GM12878 (cell line): ENCODE measurements around the gene PROCA1. TPM values are rescaled to one million over a fixed set of nuclear protein-coding genes. Genes with fewer than 3 reads are reported as not detected.

Source experiments
- CBX3 ChIP-seq: fragments of 200-600 bp; sonication (generic); IDR thresholded peaks from 2 replicates; pipeline ENCODE4 v1.6.1; 2016; ENCODE audit warnings: low read depth, borderline replicate concordance
- CREB1 ChIP-seq: IDR thresholded peaks from 2 replicates; pipeline ENCODE4 v1.6.1; 2012; ENCODE audit warnings: low read depth, mild to moderate bottlenecking, inconsistent platforms
- ELK1 ChIP-seq: IDR thresholded peaks from 2 replicates; pipeline ENCODE4 v1.6.1; 2012; ENCODE audit warnings: low read depth, low read length, improper control_type of control experiment
- FOXM1 ChIP-seq: IDR thresholded peaks from 2 replicates; pipeline ENCODE4 v1.6.1; 2012; ENCODE audit warnings: low read depth, mild to moderate bottlenecking, inconsistent platforms, low read length, moderate library complexity
- PML ChIP-seq: IDR thresholded peaks from 2 replicates; pipeline ENCODE4 v1.6.1; 2012; ENCODE audit warnings: low read length, inconsistent platforms
- SRF ChIP-seq, 2 experiments: IDR thresholded peaks; 2 replicates each; pipeline ENCODE4 v1.6.1; 2011; ENCODE audit warnings: low read depth in 2 of 2, low read length in 2 of 2, mild to moderate bottlenecking in 1 of 2, moderate library complexity in 1 of 2
- TBL1XR1 ChIP-seq: IDR thresholded peaks from 2 replicates; pipeline ENCODE4 v1.6.1; 2012; ENCODE audit warnings: low read depth, low read length, improper control_type of control experiment
- WRNIP1 ChIP-seq: IDR thresholded peaks from 2 replicates; pipeline ENCODE4 v1.6.1; 2011; ENCODE audit warnings: low read depth, low read length, improper control_type of control experiment, borderline replicate concordance
- ZNF207 ChIP-seq: fragments of 450-650 bp; IDR thresholded peaks from 2 replicates; pipeline ENCODE4 v1.6.1; 2014; ENCODE audit warnings: antibody characterized with exemption, mild to moderate bottlenecking, borderline replicate concordance
- polyA plus RNA-seq, 11 experiments: library from polyadenylated mRNA; depleted of rRNA in 4 of 11; unstranded in 6 of 11; stranded (reverse) in 5 of 11; fragments of >200 nt; fragmentation: Nextera tagmentation in 4 of 11; fragmentation: Illumina TruSeq in 1 of 11; extraction: Ambion mirVana in 4 of 11; extraction: Trizol in 1 of 11; gene quantifications; 1 replicate in 1 of 11; 2 replicates in 10 of 11; pipeline versions ENCODE4 v1.2.1 to v1.2.3, GENCODE V29; 2011 to 2016; ENCODE audit warnings: inconsistent platforms in 2 of 11, missing spikeins in 2 of 11, low read depth in 1 of 11
- total RNA-seq, 4 experiments: library from RNA; depleted of rRNA in 3 of 4; stranded (reverse); fragments of >200 nt in 3 of 4; fragmentation: Illumina TruSeq in 1 of 4; extraction: Trizol in 1 of 4; gene quantifications; 2 replicates each; pipeline versions ENCODE4 v1.2.1 to v1.2.3, GENCODE V29; 2013 to 2021
- TF ChIP-seq, protein P1 (sequence below): IDR thresholded peaks from 2 replicates; pipeline ENCODE4 v1.6.1; 2012; ENCODE audit warnings: low read length, inconsistent platforms
- TF ChIP-seq, protein P2 (sequence below): fragments of 450-650 bp; formaldehyde crosslinking; IDR thresholded peaks from 2 replicates; pipeline ENCODE4 v1.5.0; 2022; ENCODE audit warnings: mild to moderate bottlenecking, missing genetic modification characterization
- TF ChIP-seq, protein P3 (sequence below): IDR thresholded peaks from 2 replicates; pipeline ENCODE4 v1.6.1; 2012; ENCODE audit warnings: improper control_type of control experiment, low read depth, low read length; ENCODE audit not compliant: insufficient replicate concordance
- TF ChIP-seq, protein P4 (sequence below): IDR thresholded peaks from 2 replicates; pipeline ENCODE4 v1.6.1; 2011; ENCODE audit warnings: borderline replicate concordance, low read depth, mild to moderate bottlenecking, moderate library complexity, mixed read lengths, low read length; ENCODE audit not compliant: insufficient read depth; ENCODE audit errors: extremely low read length
- TF ChIP-seq, protein P5 (sequence below): IDR thresholded peaks from 2 replicates; pipeline ENCODE4 v1.6.1; 2011; ENCODE audit warnings: mild to moderate bottlenecking, low read depth, low read length, moderate library complexity; ENCODE audit not compliant: insufficient replicate concordance

PROCA1 gene
- total and polyA plus RNA-seq, 10 of the 15 experiments (the other 5 are each of a cell fraction or from before 2014, with no cell fraction given), result 0.35 to 4.8 (median 1.4) TPM

DNA sequence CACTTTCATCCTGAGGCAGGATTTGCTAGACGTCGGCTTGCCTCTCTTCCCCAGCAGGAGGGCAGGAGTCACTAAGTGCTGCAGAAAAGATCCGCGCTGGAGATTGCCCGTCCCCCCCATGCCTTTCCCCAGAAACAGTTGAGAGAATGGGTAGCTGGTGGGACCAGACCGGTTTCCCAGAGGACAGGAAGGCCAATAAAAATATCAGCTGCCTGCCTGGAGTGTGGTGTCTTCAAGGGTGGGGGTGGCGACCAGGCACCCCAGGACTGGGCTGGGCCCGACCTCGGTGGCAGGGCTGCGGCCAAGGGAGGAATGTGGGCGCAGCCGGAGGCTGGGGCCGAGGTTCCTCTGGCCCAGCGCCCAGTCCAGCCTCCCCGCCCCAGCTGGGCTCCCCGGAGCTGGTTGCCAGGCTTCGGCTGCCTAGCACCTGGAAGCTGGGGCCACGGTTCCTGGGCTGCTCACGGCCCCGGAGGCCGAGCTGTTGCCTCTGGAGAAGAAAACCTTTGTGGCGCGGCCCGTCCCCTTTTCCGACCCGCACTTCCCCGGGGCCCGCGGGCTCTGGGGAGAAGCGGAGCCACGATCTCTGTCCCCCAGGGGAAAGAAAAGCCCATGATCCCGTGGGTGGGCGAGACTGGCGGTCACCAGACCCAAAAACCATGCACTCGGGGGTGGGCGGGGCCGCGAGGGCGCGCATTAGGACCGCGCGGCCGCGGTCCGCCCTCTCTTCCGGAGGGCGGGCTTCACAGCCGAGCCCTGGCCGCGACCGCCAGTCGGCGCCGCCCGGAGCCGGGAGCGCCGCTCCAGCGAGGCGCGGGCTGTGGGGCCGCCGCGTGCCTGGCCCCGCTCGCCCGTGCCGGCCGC lies 31.8 kb upstream of the PROCA1 start, which contains the start of gene TRAF4 (continued):
- TF ChIP-seq, protein P1, sequence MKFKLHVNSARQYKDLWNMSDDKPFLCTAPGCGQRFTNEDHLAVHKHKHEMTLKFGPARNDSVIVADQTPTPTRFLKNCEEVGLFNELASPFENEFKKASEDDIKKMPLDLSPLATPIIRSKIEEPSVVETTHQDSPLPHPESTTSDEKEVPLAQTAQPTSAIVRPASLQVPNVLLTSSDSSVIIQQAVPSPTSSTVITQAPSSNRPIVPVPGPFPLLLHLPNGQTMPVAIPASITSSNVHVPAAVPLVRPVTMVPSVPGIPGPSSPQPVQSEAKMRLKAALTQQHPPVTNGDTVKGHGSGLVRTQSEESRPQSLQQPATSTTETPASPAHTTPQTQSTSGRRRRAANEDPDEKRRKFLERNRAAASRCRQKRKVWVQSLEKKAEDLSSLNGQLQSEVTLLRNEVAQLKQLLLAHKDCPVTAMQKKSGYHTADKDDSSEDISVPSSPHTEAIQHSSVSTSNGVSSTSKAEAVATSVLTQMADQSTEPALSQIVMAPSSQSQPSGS, result no peak
- TF ChIP-seq CBX3 (no peak), ELK1 (peak; percentile 69; the same call in 1 of the 2 replicates), FOXM1 (no peak), TBL1XR1 (peak; percentile 46; the same call in 1 of the 2 replicates), CREB1 (no peak), PML (no peak), SRF (IDR thresholded peaks at IDR 0.05; ENCODE audit: low read depth in 2 of 2, low read length in 2 of 2) (no peak), WRNIP1 (no peak), ZNF207 (0 out of 2 replicates have a peak, but pooled peaks have one; percentile 13)
- TF ChIP-seq, protein P2, sequence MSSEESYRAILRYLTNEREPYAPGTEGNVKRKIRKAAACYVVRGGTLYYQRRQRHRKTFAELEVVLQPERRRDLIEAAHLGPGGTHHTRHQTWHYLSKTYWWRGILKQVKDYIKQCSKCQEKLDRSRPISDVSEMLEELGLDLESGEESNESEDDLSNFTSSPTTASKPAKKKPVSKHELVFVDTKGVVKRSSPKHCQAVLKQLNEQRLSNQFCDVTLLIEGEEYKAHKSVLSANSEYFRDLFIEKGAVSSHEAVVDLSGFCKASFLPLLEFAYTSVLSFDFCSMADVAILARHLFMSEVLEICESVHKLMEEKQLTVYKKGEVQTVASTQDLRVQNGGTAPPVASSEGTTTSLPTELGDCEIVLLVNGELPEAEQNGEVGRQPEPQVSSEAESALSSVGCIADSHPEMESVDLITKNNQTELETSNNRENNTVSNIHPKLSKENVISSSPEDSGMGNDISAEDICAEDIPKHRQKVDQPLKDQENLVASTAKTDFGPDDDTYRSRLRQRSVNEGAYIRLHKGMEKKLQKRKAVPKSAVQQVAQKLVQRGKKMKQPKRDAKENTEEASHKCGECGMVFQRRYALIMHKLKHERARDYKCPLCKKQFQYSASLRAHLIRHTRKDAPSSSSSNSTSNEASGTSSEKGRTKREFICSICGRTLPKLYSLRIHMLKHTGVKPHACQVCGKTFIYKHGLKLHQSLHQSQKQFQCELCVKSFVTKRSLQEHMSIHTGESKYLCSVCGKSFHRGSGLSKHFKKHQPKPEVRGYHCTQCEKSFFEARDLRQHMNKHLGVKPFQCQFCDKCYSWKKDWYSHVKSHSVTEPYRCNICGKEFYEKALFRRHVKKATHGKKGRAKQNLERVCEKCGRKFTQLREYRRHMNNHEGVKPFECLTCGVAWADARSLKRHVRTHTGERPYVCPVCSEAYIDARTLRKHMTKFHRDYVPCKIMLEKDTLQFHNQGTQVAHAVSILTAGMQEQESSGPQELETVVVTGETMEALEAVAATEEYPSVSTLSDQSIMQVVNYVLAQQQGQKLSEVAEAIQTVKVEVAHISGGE (CRISPR knock-in tag), result no peak
- TF ChIP-seq, protein P3, sequence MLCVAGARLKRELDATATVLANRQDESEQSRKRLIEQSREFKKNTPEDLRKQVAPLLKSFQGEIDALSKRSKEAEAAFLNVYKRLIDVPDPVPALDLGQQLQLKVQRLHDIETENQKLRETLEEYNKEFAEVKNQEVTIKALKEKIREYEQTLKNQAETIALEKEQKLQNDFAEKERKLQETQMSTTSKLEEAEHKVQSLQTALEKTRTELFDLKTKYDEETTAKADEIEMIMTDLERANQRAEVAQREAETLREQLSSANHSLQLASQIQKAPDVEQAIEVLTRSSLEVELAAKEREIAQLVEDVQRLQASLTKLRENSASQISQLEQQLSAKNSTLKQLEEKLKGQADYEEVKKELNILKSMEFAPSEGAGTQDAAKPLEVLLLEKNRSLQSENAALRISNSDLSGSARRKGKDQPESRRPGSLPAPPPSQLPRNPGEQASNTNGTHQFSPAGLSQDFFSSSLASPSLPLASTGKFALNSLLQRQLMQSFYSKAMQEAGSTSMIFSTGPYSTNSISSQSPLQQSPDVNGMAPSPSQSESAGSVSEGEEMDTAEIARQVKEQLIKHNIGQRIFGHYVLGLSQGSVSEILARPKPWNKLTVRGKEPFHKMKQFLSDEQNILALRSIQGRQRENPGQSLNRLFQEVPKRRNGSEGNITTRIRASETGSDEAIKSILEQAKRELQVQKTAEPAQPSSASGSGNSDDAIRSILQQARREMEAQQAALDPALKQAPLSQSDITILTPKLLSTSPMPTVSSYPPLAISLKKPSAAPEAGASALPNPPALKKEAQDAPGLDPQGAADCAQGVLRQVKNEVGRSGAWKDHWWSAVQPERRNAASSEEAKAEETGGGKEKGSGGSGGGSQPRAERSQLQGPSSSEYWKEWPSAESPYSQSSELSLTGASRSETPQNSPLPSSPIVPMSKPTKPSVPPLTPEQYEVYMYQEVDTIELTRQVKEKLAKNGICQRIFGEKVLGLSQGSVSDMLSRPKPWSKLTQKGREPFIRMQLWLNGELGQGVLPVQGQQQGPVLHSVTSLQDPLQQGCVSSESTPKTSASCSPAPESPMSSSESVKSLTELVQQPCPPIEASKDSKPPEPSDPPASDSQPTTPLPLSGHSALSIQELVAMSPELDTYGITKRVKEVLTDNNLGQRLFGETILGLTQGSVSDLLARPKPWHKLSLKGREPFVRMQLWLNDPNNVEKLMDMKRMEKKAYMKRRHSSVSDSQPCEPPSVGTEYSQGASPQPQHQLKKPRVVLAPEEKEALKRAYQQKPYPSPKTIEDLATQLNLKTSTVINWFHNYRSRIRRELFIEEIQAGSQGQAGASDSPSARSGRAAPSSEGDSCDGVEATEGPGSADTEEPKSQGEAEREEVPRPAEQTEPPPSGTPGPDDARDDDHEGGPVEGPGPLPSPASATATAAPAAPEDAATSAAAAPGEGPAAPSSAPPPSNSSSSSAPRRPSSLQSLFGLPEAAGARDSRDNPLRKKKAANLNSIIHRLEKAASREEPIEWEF, result no peak
- TF ChIP-seq, protein P4, sequence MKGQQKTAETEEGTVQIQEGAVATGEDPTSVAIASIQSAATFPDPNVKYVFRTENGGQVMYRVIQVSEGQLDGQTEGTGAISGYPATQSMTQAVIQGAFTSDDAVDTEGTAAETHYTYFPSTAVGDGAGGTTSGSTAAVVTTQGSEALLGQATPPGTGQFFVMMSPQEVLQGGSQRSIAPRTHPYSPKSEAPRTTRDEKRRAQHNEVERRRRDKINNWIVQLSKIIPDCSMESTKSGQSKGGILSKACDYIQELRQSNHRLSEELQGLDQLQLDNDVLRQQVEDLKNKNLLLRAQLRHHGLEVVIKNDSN, result no peak
- TF ChIP-seq, protein P5, sequence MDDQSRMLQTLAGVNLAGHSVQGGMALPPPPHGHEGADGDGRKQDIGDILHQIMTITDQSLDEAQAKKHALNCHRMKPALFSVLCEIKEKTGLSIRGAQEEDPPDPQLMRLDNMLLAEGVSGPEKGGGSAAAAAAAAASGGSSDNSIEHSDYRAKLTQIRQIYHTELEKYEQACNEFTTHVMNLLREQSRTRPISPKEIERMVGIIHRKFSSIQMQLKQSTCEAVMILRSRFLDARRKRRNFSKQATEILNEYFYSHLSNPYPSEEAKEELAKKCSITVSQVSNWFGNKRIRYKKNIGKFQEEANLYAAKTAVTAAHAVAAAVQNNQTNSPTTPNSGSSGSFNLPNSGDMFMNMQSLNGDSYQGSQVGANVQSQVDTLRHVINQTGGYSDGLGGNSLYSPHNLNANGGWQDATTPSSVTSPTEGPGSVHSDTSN, result no peak
